Astrocyte (in vitro differentiated cells and primary cell): Measurements from ENCODE around the gene ATL2. TPM values are rescaled to one million over a fixed set of nuclear protein-coding genes. Genes with fewer than 3 reads are reported as not detected.
A peak's percentile ranks its signal among the peaks of the same experiment; 100 is the strongest.
"Not testable (repeated sequence)": the region's sequence is repeated elsewhere in the genome, so short reads cannot be mapped to it uniquely, and the experiment has no call there.

ENCODE experiments used
- DNase-seq: peaks from one replicate; pipeline ENCODE4 v3.0.0-alpha.2; 2010; ENCODE audit warnings: low read depth
- FAIRE-seq: peaks from 2 replicates; lab custom pipeline; 2011; peaks lifted over from hg19 to GRCh38; lab: Jason Lieb, UNC
- H2AFZ ChIP-seq: 2 replicates; pipeline ENCODE4 v1.6.0; 2012; ENCODE audit warnings: low read depth, low read length, inconsistent platforms
- H3K27ac ChIP-seq: 2 replicates; pipeline ENCODE4 v1.5.1; 2011; ENCODE audit warnings: low read depth, low read length, inconsistent platforms
- H3K27me3 ChIP-seq: 2 replicates; pipeline ENCODE4 v1.6.0; 2011; ENCODE audit warnings: low read length, inconsistent platforms; ENCODE audit not compliant: insufficient read depth
- H3K36me3 ChIP-seq: 2 replicates; pipeline ENCODE4 v1.5.1; 2011; ENCODE audit warnings: low read length, inconsistent platforms; ENCODE audit not compliant: insufficient read depth
- H3K4me1 ChIP-seq: 2 replicates; pipeline ENCODE4 v1.5.1; 2011; ENCODE audit warnings: low read length, inconsistent platforms; ENCODE audit not compliant: insufficient read depth
- H3K4me2 ChIP-seq: 2 replicates; pipeline ENCODE4 v1.6.0; 2012; ENCODE audit warnings: low read length, inconsistent platforms
- H3K4me3 ChIP-seq: 2 replicates; pipeline ENCODE4 v1.5.1; 2011; ENCODE audit warnings: low read depth, mild to moderate bottlenecking, low read length, inconsistent platforms; ENCODE audit not compliant: insufficient read depth
- H3K79me2 ChIP-seq: 2 replicates; pipeline ENCODE4 v1.6.0; 2012; ENCODE audit warnings: mild to moderate bottlenecking, low read length, inconsistent platforms; ENCODE audit not compliant: insufficient read depth
- H3K9ac ChIP-seq: 2 replicates; pipeline ENCODE4 v1.6.0; 2012; ENCODE audit warnings: mild to moderate bottlenecking, low read length, inconsistent platforms
- H3K9me3 ChIP-seq: 2 replicates; pipeline ENCODE4 v1.5.1; 2012; ENCODE audit warnings: low read depth, mild to moderate bottlenecking, low read length, inconsistent platforms; ENCODE audit not compliant: insufficient read depth
- H4K20me1 ChIP-seq: 2 replicates; pipeline ENCODE4 v1.6.0; 2012; ENCODE audit warnings: low read length, inconsistent platforms; ENCODE audit not compliant: insufficient read depth
- H3K27ac Mint-ChIP-seq: one replicate; pipeline ENCODE4 v1.8.0; 2021; ENCODE audit warnings: mild to moderate bottlenecking, mixed read lengths; ENCODE audit not compliant: unreplicated experiment
- H3K27me3 Mint-ChIP-seq: one replicate; pipeline ENCODE4 v1.8.0; 2021; ENCODE audit warnings: low read depth, mixed read lengths; ENCODE audit not compliant: unreplicated experiment
- H3K36me3 Mint-ChIP-seq: one replicate; pipeline ENCODE4 v1.8.0; 2021; ENCODE audit warnings: low read depth, mixed read lengths; ENCODE audit not compliant: unreplicated experiment
- H3K4me1 Mint-ChIP-seq: one replicate; pipeline ENCODE4 v1.8.0; 2021; ENCODE audit warnings: low read depth, mixed read lengths; ENCODE audit not compliant: unreplicated experiment
- H3K4me3 Mint-ChIP-seq: one replicate; pipeline ENCODE4 v1.8.0; 2021; ENCODE audit warnings: mild to moderate bottlenecking, moderate library complexity, mixed read lengths; ENCODE audit not compliant: unreplicated experiment
- H3K9me3 Mint-ChIP-seq: one replicate; pipeline ENCODE4 v1.8.0; 2021; ENCODE audit warnings: mild to moderate bottlenecking, mixed read lengths; ENCODE audit not compliant: unreplicated experiment
- CTCF ChIP-seq: IDR thresholded peaks from 2 replicates; pipeline ENCODE4 v1.5.1; 2011; ENCODE audit warnings: low read depth, mild to moderate bottlenecking, inconsistent platforms, low read length, moderate library complexity; ENCODE audit not compliant: insufficient read depth
- EZH2 ChIP-seq: IDR thresholded peaks from 2 replicates; pipeline ENCODE4 v1.6.1; 2012; ENCODE audit warnings: mild to moderate bottlenecking, low read length, inconsistent platforms; ENCODE audit not compliant: insufficient read depth
- total RNA-seq: library from RNA; stranded (reverse); gene quantifications from 2 replicates; pipeline ENCODE4 v1.2.1, GENCODE V29; 2021

The ATL2 gene
- total RNA-seq, 1 donor from 2014 or later = 34.9 TPM

- no peak for DNase-seq
- Histone ChIP-seq H3K9me3 (no peaks in the 10 kb centered on the region), H3K79me2 (no peaks in the 10 kb centered on the region), H3K4me1 (no peaks in the 10 kb centered on the region), H3K27me3 (no peaks in the 10 kb centered on the region), H3K4me3 (no peak overlapping the region), H4K20me1 (no peaks in the 10 kb centered on the region), H3K4me2 (no peak overlapping the region), H3K9ac (no peak overlapping the region), H2AFZ (no peak overlapping the region), H3K27ac (no peak overlapping the region), H3K36me3 (no peaks in the 10 kb centered on the region)
- FAIRE-seq = no peak
- H3K4me1 Mint-ChIP-seq = peaks cover 3% of the 10 kb centered on the region
- no peak overlapping the region for H3K4me3 Mint-ChIP-seq
- peaks cover 4% of the 10 kb centered on the region for H3K9me3 Mint-ChIP-seq
- H3K27ac Mint-ChIP-seq = no peak overlapping the region
- peaks cover 9% of the 10 kb centered on the region for H3K27me3 Mint-ChIP-seq
- no peak for TF ChIP-seq EZH2
- no peak for TF ChIP-seq CTCF
- H3K36me3 Mint-ChIP-seq = no peaks in the 10 kb centered on the region
These were observed 116.6 kb downstream of the ATL2 start for GRCh38 chr2:38260469-38260868.

GRCh38 chr2:38259311-38259710 is 117.8 kb downstream of the ATL2 start:
- peaks cover 3% of the 10 kb centered on the region for H3K4me1 Mint-ChIP-seq
- DNase-seq = no peak
- H3K9ac ChIP-seq = no peak overlapping the region
- peak overlapping the region; percentile 7 for H3K27ac Mint-ChIP-seq
- H3K27me3 Mint-ChIP-seq = peaks cover 9% of the 10 kb centered on the region
- no peak overlapping the region for H3K27ac ChIP-seq
- H2AFZ ChIP-seq = no peak overlapping the region
- H3K9me3 ChIP-seq = no peaks in the 10 kb centered on the region
- no peak overlapping the region for H3K4me3 ChIP-seq
- H3K9me3 Mint-ChIP-seq = peaks cover 4% of the 10 kb centered on the region
- no peaks in the 10 kb centered on the region for H3K27me3 ChIP-seq
- H3K79me2 ChIP-seq = no peaks in the 10 kb centered on the region
- no peaks in the 10 kb centered on the region for H4K20me1 ChIP-seq
- no peaks in the 10 kb centered on the region for H3K36me3 Mint-ChIP-seq
- TF ChIP-seq CTCF (no peak), EZH2 (no peak)
- no peak overlapping the region for H3K4me3 Mint-ChIP-seq
- H3K4me2 ChIP-seq = no peak overlapping the region
- H3K36me3 ChIP-seq = no peaks in the 10 kb centered on the region
- FAIRE-seq = no peak
- no peaks in the 10 kb centered on the region for H3K4me1 ChIP-seq

GRCh38 chr2:38257680-38258079 is 119.4 kb downstream of the ATL2 start:
- H3K9me3 Mint-ChIP-seq, H3K4me1 ChIP-seq, H3K36me3 Mint-ChIP-seq, H3K27ac ChIP-seq, H3K9ac ChIP-seq, H3K4me2 ChIP-seq, H3K4me3 Mint-ChIP-seq, FAIRE-seq, H3K36me3 ChIP-seq, H3K9me3 ChIP-seq, H3K27ac Mint-ChIP-seq, DNase-seq, H2AFZ ChIP-seq, H3K27me3 ChIP-seq, H3K27me3 Mint-ChIP-seq, H3K4me3 ChIP-seq, H3K4me1 Mint-ChIP-seq, H4K20me1 ChIP-seq, H3K79me2 ChIP-seq: not testable (repeated sequence)
